ENCODE data around the gene HCFC1R1.
"Not testable (repeated sequence)": the region's sequence is repeated elsewhere in the genome, so short reads cannot be mapped to it uniquely, and the experiment has no call there.

The HCFC1R1 gene

GRCh38 chr16:3023669-3024478 lies at the start of gene HCFC1R1, which contains the start of gene THOC6:
Gene HCFC1R1 (minus strand): TSS chr16:3023942. CDS start chr16:3023941, 1 bp downstream.
Gene THOC6 (plus strand): TSS chr16:3024035. CDS start chr16:3024327, 292 bp downstream.
- TF ChIP-seq POLR2A (IDR thresholded peaks at IDR 0.05; ENCODE audit: low read depth, low read length), result peak; percentile 76
- peak; percentile 87 for DNase-seq (ENCODE audit: insufficient read length, low spot score)
- peak; percentile 82 for FAIRE-seq

DNA sequence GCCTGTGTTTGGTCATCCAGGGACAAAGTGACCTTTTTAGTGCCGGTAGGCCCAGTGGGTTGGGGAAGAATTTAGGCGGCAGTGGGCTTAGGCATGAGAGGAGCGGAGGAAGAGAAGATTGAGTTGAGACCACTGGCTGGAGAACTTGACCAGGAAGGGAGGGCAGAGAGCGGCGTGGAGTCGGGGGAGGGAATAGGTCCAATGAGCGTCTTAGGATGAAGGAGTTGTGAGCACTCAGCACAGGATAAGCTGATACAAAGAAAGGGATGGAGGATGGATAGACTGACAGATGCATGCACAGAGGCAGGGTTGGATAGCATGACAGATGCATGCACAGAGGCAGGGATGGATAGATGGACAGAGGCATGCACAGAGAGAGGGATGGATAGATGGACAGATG lies 49.7 kb upstream of the HCFC1R1 start:
- no peak for FAIRE-seq

DNA sequence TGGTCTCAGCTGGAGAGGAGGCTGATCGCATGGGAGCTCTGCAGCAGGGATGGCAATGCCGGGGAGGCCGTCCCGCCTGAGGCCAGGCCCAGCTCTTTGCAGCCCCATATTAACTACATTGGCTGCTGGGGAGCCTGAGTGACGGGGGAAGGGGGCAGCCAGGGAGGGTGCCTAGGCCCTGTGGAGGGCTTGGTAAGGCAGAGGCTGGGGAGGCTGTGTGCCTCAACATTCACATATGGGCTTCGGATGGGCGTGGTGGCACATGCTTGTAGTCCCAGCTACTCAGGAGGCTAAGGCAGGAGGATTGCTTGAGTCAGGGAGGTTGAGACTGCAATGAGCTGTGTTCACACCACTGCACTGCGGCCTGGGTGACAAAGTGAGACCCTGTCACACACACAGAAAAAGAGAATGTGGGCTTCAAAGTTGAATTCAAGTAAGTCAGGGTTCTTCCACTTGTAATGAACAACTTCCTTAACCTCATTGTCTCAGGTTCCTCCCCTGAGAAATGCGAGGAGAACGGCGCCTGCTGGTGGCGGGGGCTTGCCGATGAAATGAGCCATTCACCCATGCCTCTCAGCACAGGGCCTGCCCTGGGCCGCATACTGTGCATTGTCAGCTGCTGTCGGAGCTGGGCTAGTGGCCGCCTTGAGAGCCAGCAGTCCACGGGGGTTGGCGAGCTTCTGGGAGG lies 49.0 kb upstream of the HCFC1R1 start:
- FAIRE-seq; DNase-seq (ENCODE audit: insufficient read length, low spot score): not testable (repeated sequence)

More for the DNA sequence above, 49.7 kb upstream of the HCFC1R1 start:
- no peak for TF ChIP-seq POLR2A (IDR thresholded peaks at IDR 0.05; ENCODE audit: low read depth, low read length)
- DNase-seq (ENCODE audit: insufficient read length, low spot score), result no peak

GRCh38 chr16:3072148-3072547 lies 48.4 kb upstream of the HCFC1R1 start:
- not testable (repeated sequence) for FAIRE-seq; DNase-seq (ENCODE audit: insufficient read length, low spot score)

GRCh38 chr16:3071655-3072054 lies 47.9 kb upstream of the HCFC1R1 start:
- DNase-seq (ENCODE audit: insufficient read length, low spot score), result no peak
- TF ChIP-seq POLR2A (IDR thresholded peaks at IDR 0.05; ENCODE audit: low read depth, low read length), result no peak
- no peak for FAIRE-seq

- no peak for TF ChIP-seq POLR2A (IDR thresholded peaks at IDR 0.05; ENCODE audit: low read depth, low read length)
- no peak for FAIRE-seq
- no peak for DNase-seq (ENCODE audit: insufficient read length, low spot score)
These were observed 46.9 kb upstream of the HCFC1R1 start for GRCh38 chr16:3070608-3071111.

GRCh38 chr16:3069146-3069545 lies 45.4 kb upstream of the HCFC1R1 start:
- not testable (repeated sequence) for DNase-seq (ENCODE audit: insufficient read length, low spot score); FAIRE-seq

DNA sequence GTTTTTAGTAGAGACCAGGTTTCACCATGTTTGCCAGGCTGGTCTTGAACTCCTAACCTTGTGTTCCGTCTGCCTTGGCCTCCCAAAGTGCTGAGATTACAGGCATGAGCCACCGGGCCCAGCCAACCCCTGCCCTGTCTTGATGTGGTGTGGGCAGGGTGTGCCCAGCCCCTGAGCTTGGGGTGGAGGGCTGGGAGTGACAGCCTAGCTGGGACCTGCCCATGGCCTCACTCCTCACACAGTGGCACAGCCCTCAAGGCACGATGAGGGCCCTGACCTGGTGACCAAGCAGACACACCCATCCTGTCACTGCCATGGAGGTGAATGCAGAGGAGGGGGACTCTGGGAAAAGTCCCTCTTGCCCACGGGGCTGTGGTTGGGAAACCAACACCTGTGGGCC lies 44.7 kb upstream of the HCFC1R1 start:
- DNase-seq (ENCODE audit: insufficient read length, low spot score) (no peak), FAIRE-seq (no peak)
- TF ChIP-seq POLR2A (IDR thresholded peaks at IDR 0.05; ENCODE audit: low read depth, low read length), result no peak

GRCh38 chr16:3066440-3066748 lies 42.7 kb upstream of the HCFC1R1 start:
- DNase-seq (ENCODE audit: insufficient read length, low spot score) (no peak), FAIRE-seq (no peak)
- no peak for TF ChIP-seq POLR2A (IDR thresholded peaks at IDR 0.05; ENCODE audit: low read depth, low read length)

GRCh38 chr16:3065742-3066439 lies 42.1 kb upstream of the HCFC1R1 start:
- DNase-seq (ENCODE audit: insufficient read length, low spot score) (no peak), FAIRE-seq (no peak)
- no peak for TF ChIP-seq POLR2A (IDR thresholded peaks at IDR 0.05; ENCODE audit: low read depth, low read length)

GRCh38 chr16:3065069-3065741 lies 41.5 kb upstream of the HCFC1R1 start, which contains the start of gene IL32:
Gene IL32 (plus strand): TSS chr16:3065640. CDS start chr16:3065812, 172 bp downstream.
- TF ChIP-seq POLR2A (IDR thresholded peaks at IDR 0.05; ENCODE audit: low read depth, low read length), result no peak
- FAIRE-seq, result no peak
- DNase-seq (ENCODE audit: insufficient read length, low spot score), result peak; percentile 94

- DNase-seq (ENCODE audit: insufficient read length, low spot score) (no peak), FAIRE-seq (no peak)
- TF ChIP-seq POLR2A (IDR thresholded peaks at IDR 0.05; ENCODE audit: low read depth, low read length), result no peak
These were observed 40.1 kb upstream of the HCFC1R1 start for GRCh38 chr16:3063625-3064386.

GRCh38 chr16:3062553-3062952 lies 38.8 kb upstream of the HCFC1R1 start:
- FAIRE-seq, result no peak
- TF ChIP-seq POLR2A (IDR thresholded peaks at IDR 0.05; ENCODE audit: low read depth, low read length), result no peak
- no peak for DNase-seq (ENCODE audit: insufficient read length, low spot score)

All from H54 (cell line).